ENCODE measurements around the gene ZNF367.

ZNF367 gene

GRCh38 chr9:96348261-96348660 lies 69.9 kb downstream of the ZNF367 start:
- DNase-seq = no peak

- DNase-seq = no peak
Measured at GRCh38 chr9:96345551-96345950, 72.6 kb downstream of the ZNF367 start.

GRCh38 chr9:96344458-96345180 lies 73.6 kb downstream of the ZNF367 start:
- DNase-seq = no peak

- DNase-seq = no peak
Measured at GRCh38 chr9:96343515-96344360, 74.4 kb downstream of the ZNF367 start.

GRCh38 chr9:96342571-96343245 lies 75.5 kb downstream of the ZNF367 start:
- no peak for DNase-seq

GRCh38 chr9:96340707-96341106 lies 77.5 kb downstream of the ZNF367 start:
- no peak for DNase-seq

GRCh38 chr9:96338299-96338698 lies 79.9 kb downstream of the ZNF367 start:
- DNase-seq = no peak

Data from stimulated activated CD4-positive, alpha-beta T cell treated with anti-CD3 and anti-CD28 coated beads, Interleukin-15, amount 100 ng/mL, for 24 hours (primary cell).